ENCODE data around the gene SNX30.

The SNX30 gene

GRCh38 chr9:112861638-112862555, 111.3 kb downstream of the SNX30 start:
- no peak for DNase-seq

DNA sequence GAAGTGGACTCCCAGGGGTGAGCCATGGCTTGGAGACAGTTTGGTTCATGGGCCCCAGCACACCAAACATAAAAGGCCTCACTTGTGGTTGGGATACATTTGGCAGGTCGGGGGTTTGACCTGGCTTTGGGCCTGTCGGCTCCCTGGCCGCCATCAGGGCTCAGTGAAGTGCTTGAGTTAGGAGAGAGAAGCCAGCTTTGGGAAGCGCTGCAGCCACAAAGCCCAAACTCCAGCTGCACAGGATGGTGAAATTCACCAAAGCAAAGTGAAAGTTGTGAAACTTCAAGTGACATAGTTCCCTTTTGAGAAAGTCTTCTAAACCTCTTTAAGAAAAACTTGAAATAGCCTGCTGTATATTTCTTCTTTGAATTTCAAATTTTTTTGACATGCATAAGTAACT, 112.7 kb downstream of the SNX30 start:
- no peak for DNase-seq

- no peak for DNase-seq
Observed at GRCh38 chr9:112863746-112864145, 113.2 kb downstream of the SNX30 start.

DNA sequence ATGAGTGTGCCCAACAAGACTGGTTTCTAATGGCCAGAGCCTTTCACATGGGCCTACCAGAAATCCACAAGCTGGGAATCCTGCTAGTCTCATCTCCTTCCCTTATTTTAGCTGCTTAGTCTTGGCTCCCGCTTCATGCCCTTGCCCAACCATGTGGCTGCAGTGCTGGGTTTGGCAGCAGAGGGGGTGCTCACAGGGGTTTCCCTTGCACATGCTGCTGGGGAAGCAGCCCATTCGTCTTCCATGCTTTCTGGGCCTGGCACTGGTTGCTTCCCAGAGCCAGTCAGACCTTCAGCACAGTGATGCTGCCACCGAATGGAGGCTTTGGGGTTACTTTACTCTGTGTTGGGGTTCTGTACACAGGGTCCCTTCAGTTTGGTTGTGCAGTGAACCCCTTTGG, 113.8 kb downstream of the SNX30 start:
- no peak for DNase-seq

DNA sequence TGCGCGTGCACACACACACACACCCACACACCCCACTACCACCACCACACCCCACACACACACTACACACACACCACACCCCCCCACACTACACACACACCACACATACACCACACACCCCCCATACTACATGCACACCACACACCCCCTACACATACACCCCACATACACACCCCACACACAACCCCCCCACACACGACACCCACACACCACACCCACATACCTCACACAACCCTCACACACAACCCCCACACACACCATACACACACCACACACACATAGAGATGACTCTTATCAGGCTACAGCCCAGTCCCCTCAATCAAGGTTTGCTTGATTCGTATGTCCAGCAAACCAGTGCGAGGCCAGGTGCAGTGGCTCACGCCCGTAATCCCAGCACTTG, 114.4 kb downstream of the SNX30 start:
- no peak for DNase-seq

DNA sequence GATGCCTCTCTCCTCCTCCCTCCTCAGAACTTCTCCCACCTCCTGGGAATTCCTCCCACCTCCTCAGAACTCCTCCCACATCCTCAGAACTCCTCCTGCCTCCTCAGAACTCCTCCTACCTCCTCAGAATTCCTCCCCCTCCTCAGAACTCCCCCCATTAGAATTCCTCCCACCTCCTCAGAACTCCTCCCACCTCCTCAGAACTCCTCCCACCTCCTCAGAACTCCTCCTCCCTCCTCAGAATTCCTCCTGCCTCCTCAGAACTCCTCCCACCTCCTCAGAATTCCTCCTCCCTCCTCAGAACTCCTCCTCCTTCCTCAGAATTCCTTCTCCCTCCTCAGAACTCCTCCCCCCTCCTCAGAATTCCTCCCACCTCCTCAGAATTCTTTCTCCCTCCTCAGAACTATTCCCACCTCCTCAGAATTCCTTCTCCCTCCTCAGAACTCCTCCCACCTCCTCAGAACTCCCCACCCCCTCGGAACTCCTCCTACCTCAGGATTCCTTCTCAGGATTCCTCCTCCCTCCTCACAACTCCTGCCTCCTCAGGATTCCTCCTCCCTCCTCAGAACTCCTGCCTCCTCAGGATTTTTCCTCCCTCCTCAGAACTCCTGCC, 116.2 kb downstream of the SNX30 start:
- DNase-seq: no peak

- DNase-seq: no peak
Observed at GRCh38 chr9:112867275-112867991, 116.9 kb downstream of the SNX30 start.

DNA sequence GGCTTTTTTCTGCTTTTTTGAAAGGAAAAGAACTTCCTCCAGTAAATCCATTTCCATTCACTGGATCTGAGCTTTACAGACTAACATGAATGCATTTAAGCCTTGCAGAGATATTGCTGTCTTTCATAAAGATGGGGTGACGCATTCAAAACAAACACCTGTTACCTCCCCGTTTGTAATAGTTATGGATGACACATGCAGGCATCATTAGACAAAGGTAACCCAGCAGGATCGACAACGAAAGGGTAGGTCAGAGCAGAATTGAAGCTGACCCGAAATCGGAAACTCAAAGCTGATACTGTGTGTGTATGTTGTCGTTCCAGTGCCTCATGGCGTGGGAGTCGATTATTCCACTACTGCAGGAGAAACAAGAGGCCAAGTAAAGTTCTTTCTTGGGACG, 117.9 kb downstream of the SNX30 start:
- no peak for DNase-seq

- no peak for DNase-seq
Observed at GRCh38 chr9:112869041-112869529, 118.5 kb downstream of the SNX30 start.

GRCh38 chr9:112869917-112870316, 119.4 kb downstream of the SNX30 start:
- DNase-seq: no peak

GRCh38 chr9:112870556-112870955, 120.0 kb downstream of the SNX30 start:
- no peak for DNase-seq

GRCh38 chr9:112872019-112872418, 121.5 kb downstream of the SNX30 start:
- peak; percentile 32 for DNase-seq

GRCh38 chr9:112873773-112874405, 123.3 kb downstream of the SNX30 start:
- DNase-seq: no peak

DNA sequence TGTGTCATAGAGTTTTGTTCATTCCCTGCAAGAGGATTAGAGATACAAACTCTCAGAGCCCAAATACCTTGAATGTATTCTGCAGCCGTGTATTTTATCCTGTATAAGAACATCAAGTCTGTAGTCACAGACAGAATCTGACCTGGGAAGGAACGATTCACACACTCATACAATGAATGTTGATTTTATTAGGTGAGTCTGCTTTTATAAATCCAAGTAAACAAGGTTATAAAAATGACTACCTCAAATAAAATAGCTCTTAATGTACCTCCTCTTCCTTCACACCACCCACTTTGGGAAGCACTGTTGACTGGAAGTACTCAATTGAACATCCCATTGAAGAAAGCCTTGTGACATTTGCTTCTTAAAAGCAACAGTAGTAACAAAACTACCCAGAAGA, 128.2 kb downstream of the SNX30 start:
- DNase-seq: no peak

DNA sequence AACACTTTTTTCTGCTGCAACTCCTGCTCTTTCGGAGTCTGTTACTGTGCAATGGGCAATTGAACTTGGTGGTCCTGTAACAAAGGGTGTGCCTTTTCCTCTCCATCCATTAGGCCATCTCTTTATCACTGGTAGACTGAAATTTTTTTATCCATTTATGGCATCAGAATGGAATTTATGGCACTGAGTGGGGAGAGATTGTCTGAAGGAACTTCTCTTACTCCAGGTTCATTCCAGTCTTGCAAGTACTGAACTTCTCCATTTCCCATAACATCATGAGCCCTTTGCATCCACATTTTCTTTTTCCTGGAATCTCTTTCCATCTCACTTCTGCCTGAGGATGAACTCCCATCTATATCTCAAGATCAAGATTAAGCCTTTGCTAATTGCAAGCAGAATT, 130.1 kb downstream of the SNX30 start:
- DNase-seq: no peak

- no peak for DNase-seq
Observed at GRCh38 chr9:112881331-112881730, 130.8 kb downstream of the SNX30 start.

GRCh38 chr9:112884101-112884500, 133.5 kb downstream of the SNX30 start:
- DNase-seq: no peak

DNA sequence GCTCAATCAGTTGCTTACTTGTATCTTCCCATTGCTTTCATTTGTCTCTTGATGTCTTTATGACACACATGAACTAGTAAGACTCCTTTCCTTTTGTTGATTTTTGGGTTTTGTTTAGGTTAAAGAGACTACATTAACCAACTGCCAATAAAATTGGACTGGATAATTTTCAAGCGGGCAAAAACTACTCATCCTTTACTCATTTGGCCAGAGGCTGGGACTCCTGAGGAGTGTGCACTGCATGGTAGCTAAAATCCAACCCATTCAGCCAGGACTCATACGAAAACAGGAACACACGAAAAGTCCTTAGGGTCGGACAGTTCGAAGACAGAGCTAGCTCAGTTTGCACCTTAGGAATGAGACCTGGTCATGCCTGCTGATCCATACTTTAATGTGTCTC, 134.2 kb downstream of the SNX30 start:
- no peak for DNase-seq

DNA sequence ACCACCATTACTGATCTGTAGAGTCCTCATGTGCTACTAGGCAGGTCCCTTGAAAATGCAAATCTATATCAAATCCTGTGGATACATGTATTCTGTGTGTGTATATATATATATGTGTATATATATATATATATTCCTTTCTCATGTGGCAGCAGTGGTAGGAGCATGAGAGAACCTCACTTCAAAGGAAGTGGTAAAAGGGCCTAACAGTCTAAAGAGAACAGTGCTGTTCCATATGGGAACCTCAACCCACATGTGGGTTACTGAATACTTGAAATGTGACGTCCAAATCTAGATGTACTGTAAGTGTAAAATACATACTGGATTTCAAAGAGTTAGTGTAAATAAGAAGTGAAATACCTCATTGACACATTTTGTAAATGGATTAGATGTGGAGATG, 134.8 kb downstream of the SNX30 start:
- DNase-seq: no peak

- no peak for DNase-seq
Observed at GRCh38 chr9:112886351-112886750, 135.8 kb downstream of the SNX30 start.

DNA sequence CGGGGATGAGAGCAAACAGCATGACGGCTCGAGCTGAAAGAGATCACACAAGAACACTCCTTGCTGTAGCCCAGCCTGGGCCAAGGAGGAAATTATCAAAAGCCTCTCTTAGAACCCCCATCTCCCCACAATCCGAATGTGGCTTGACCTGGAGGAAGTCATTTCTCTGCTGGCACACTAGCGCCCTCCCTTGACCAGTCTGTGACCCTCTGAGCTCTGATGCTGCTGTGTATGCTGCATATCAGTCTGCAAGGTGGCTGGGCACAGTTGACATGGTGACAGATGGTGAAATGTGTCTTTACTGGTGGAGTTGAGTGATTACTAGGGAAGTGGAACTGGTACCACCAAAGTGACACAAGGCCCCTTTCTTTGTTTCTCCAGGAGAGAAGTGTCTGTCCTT, 136.8 kb downstream of the SNX30 start:
- DNase-seq: no peak

DNA sequence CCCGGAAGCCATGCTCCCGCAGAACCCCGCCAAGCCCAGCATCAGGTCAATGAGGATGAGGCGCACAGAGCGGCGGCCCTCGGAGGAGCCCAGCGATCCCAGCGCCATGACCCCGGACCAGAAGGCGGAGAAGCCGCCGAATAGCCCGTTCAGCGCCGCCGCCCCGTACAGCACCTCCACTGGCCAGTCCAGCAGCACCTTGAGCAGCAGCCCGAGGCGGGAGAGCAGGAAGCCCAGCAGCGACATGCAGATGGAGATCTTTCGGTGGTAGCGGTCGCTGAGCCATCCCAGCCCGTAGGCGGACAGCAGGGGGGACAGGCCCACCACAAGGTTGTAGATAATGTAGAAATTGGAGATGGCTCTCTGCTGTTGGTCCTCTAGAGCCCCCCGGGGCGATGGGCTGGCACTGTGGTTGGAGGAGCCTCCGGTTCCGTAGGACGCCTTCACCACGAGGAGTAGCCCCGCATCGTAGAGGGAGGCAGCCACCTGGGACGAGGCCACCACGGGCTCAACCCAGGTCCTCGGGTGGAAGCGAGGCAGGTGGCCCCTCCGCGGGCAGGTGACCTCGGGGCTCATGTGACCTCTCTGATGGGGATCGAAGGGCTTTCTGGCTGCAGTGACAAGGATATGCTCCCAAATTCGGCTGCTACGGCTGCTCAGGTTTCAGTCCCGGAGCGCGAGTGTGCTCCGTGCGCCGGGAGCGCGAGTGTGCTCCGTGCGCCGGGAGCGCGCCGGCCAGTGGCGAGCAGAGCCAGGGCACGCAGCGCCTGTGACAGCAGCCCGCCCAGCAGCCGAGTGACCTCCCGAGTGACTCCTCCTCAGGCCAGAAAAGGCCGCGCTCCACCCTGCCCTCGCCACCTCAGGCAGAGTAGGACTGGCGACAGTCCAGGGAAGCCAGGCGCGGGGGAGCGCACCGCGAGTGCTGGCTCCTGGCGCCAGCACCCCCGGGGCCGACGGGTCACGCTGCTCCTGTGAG, 139.8 kb downstream of the SNX30 start, which contains the start of gene SLC46A2:
TSS of gene SLC46A2 (minus strand) at position 771 of the 976 bp plus-strand sequence. CDS start at position 576, 195 bp downstream.
- no peak for DNase-seq
